Astrocyte of the cerebellum (primary cell): ENCODE results near the gene ZNF552.
"Not testable (repeated sequence)": the region's sequence is repeated elsewhere in the genome, so short reads cannot be mapped to it uniquely, and the experiment has no call there.

Experiments
- DNase-seq: peaks from one replicate; pipeline ENCODE4 v3.0.0-alpha.2; 2011; ENCODE audit warnings: low read depth
- H3K4me3 ChIP-seq: 2 replicates; pipeline ENCODE4 v1.5.1; 2011; ENCODE audit warnings: mild to moderate bottlenecking, low read depth, low read length, moderate library complexity
- CTCF ChIP-seq: IDR thresholded peaks from 2 replicates; pipeline ENCODE4 v1.5.1; 2012; ENCODE audit warnings: low read length, low read depth, moderate library complexity, mild to moderate bottlenecking; ENCODE audit errors: missing control alignments
- in situ Hi-C: cut with HindIII; loops from 2 replicates; pipeline ENCODE4 v1.10.0; 2017; ENCODE audit warnings: low sequenced_read_pairs

Gene ZNF552

GRCh38 chr19:57814505-57815246, at the start of gene ZNF552:
ZNF552 (minus strand) TSS chr19:57814913; CDS start chr19:57814743, 170 bp downstream.
- in situ Hi-C loops = no loop called here
- peak; percentile 83 for DNase-seq
- peak within 1 kb of the TSS; percentile 82 for H3K4me3 ChIP-seq
- TF ChIP-seq CTCF = no peak

- in situ Hi-C loops, DNase-seq, H3K4me3 ChIP-seq: not testable (repeated sequence)
Observed at GRCh38 chr19:57862351-57862750, 47.6 kb upstream of the ZNF552 start.

GRCh38 chr19:57854117-57854516, 39.4 kb upstream of the ZNF552 start:
- in situ Hi-C loops, DNase-seq, H3K4me3 ChIP-seq: not testable (repeated sequence)

- DNase-seq, in situ Hi-C loops, H3K4me3 ChIP-seq: not testable (repeated sequence)
Observed at GRCh38 chr19:57851812-57852603, 37.3 kb upstream of the ZNF552 start.

- TF ChIP-seq CTCF = no peak
- peak overlapping the region; percentile 66 for H3K4me3 ChIP-seq
- in situ Hi-C loops = no loop called here
- no peak for DNase-seq
Observed at GRCh38 chr19:57850553-57851017, 35.9 kb upstream of the ZNF552 start.

GRCh38 chr19:57849666-57850473, 35.2 kb upstream of the ZNF552 start, which contains the start of gene ZNF587:
ZNF587 (plus strand) TSS chr19:57849859; CDS start chr19:57850039, 180 bp downstream.
- in situ Hi-C loops = not testable (repeated sequence)
- peak within 1 kb of the TSS; percentile 66 for H3K4me3 ChIP-seq
- DNase-seq = peak; percentile 59

- in situ Hi-C loops, DNase-seq: not testable (repeated sequence)
- peak overlapping the region; percentile 66 for H3K4me3 ChIP-seq
Observed at GRCh38 chr19:57849162-57849665, 34.5 kb upstream of the ZNF552 start.

- H3K4me3 ChIP-seq, DNase-seq, in situ Hi-C loops: not testable (repeated sequence)
Observed at GRCh38 chr19:57847164-57847563, 32.5 kb upstream of the ZNF552 start.

- in situ Hi-C loops = no loop called here
- DNase-seq = no peak
- TF ChIP-seq CTCF = no peak
- H3K4me3 ChIP-seq = no peak overlapping the region
Observed at GRCh38 chr19:57841122-57841763, 26.5 kb upstream of the ZNF552 start.

- in situ Hi-C loops, DNase-seq, H3K4me3 ChIP-seq: not testable (repeated sequence)
Observed at GRCh38 chr19:57838622-57839191, 24.0 kb upstream of the ZNF552 start.

- in situ Hi-C loops, DNase-seq, H3K4me3 ChIP-seq: not testable (repeated sequence)
Observed at GRCh38 chr19:57836991-57837390, 22.3 kb upstream of the ZNF552 start.
